ENCODE results near the gene LRPAP1. TPM values are rescaled to one million over a fixed set of nuclear protein-coding genes. Genes with fewer than 3 reads are reported as not detected.

The LRPAP1 gene
- total and polyA plus RNA-seq, 2 donors (not counting 1 experiment from before 2014, with no cell fraction given): 64.6 to 86.8 TPM

DNA sequence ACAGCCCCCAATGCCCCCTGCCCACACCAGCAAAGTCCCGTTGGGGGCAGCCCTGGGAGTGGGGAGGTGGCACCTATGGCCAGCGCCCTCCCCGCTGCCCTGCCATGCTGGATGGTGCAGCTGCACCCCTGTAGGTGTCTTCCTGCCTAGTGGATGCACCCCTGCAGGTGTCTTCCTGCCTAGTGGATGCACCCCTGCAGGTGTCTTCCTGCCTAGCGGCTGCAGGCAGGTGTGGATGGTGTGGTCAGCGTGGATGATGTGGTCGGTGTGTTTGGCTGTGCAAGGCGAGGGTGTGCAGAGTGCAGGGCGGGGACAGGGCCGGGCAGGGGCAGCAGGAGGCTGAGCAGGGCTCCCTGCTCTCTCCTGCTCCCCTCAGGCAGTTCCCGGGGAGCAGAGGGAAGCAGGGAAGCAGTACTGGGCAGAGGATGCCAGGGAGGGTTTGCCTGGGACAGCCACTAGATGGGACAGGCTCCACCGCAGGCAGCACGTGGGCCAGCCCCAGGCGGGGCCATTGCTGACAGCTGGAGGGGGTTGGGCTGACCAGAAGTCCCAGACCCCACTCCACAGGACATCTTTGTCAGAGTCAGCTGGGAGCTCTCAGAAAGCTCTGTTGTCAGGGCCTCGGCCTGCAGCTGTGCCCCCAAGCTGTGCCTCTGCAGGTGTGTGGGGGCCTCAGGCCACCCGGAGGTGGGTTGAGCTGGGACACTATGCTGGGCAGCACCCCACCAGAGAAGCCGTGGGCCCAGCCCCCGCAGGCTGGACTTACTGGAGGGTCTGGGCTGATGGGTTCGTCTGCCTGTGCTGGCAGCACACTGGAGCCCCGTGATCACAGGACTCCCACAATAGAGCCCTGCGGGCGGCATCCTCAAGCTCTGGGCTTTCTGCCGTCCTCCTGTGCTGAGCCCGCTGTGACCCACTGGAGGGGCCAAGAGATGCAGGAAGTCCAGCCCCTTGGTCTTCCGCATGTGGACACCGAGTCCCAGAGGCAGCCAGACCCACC, 45.4 kb downstream of the LRPAP1 start:
- H3K9me3 ChIP-seq (ENCODE audit: control extremely low read depth in 1 of 3, control insufficient read depth in 2 of 3, insufficient read depth in 1 of 3, low read length in 2 of 3): no peaks in the 10 kb centered on the region
- H3K79me2 ChIP-seq (ENCODE audit: control insufficient read depth, insufficient read depth, low read length): peaks cover 3% of the 10 kb centered on the region
- peak overlapping the region; percentile 42 to 87 for H3K27ac ChIP-seq (ENCODE audit: low read length in 2 of 2)
- peak overlapping the region; percentile 63 for H3K9ac ChIP-seq (ENCODE audit: low read length)
- no peak for DNase-seq
- TF ChIP-seq, protein P1, sequence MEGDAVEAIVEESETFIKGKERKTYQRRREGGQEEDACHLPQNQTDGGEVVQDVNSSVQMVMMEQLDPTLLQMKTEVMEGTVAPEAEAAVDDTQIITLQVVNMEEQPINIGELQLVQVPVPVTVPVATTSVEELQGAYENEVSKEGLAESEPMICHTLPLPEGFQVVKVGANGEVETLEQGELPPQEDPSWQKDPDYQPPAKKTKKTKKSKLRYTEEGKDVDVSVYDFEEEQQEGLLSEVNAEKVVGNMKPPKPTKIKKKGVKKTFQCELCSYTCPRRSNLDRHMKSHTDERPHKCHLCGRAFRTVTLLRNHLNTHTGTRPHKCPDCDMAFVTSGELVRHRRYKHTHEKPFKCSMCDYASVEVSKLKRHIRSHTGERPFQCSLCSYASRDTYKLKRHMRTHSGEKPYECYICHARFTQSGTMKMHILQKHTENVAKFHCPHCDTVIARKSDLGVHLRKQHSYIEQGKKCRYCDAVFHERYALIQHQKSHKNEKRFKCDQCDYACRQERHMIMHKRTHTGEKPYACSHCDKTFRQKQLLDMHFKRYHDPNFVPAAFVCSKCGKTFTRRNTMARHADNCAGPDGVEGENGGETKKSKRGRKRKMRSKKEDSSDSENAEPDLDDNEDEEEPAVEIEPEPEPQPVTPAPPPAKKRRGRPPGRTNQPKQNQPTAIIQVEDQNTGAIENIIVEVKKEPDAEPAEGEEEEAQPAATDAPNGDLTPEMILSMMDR (IDR thresholded peaks at IDR 0.05): no peak
- no peak for TF ChIP-seq EZH2 (IDR thresholded peaks at IDR 0.05; ENCODE audit: borderline replicate concordance, insufficient read depth, low read depth, low read length, poor library complexity, severe bottlenecking)
- H3K4me3 ChIP-seq (ENCODE audit: control extremely low read depth in 1 of 5, extremely low read depth in 1 of 5, insufficient read depth in 1 of 5, low read depth in 2 of 5, low read length in 4 of 5): peak overlapping the region in 3 of 5 experiments; percentile 24 to 63 (median 49)
- H3K4me2 ChIP-seq (replicated peaks; ENCODE audit: low read depth, low read length, poor library complexity, severe bottlenecking): peak overlapping the region; percentile 94
- WGBS (ENCODE audit: insufficient coverage): 56% methylated on average over 24 of the region's 25 CpGs
- Mint-ChIP-seq H3K4me1 (peaks cover 64% of the 10 kb centered on the region), H3K4me3 (peak overlapping the region; percentile 65), H3K27me3 (no peaks in the 10 kb centered on the region), H3K27ac (peak overlapping the region; percentile 84), H3K9me3 (ENCODE audit: insufficient read depth) (no peaks in the 10 kb centered on the region)
- H3K36me3 ChIP-seq (replicated peaks in 1 of 2; ENCODE audit: control extremely low read depth in 1 of 2, control insufficient read depth in 1 of 2, extremely low read depth in 1 of 2, insufficient read depth in 2 of 2, low read length in 1 of 2): peaks cover 0 to 10% of the 10 kb centered on the region in 2 experiments
- ChIA-PET CTCF (interaction anchor here (1.2 kb wide), 1 partner anchor 27 kb away, joined by 4 read pairs; no protein-coding TSS in a partner anchor), POLR2A (interaction anchor here (0.6 kb wide), 1 partner anchor 19 kb away, joined by 3 read pairs; no protein-coding TSS in a partner anchor)
- H3K4me1 ChIP-seq (ENCODE audit: control insufficient read depth in 2 of 2, insufficient read depth in 2 of 2, low read length in 2 of 2): peaks cover 33 to 70% of the 10 kb centered on the region in 2 donors
- intact Hi-C loops (cut with micrococcal nuclease): loop anchor here (10.0 kb wide), 1 partner anchor 442 kb away; no protein-coding TSS in a partner anchor
- no peak overlapping the region for H2AFZ ChIP-seq (ENCODE audit: insufficient read depth, low read depth, low read length, poor library complexity, severe bottlenecking)
- no peak for ATAC-seq (ENCODE audit: low read depth)
- peaks cover 10% of the 10 kb centered on the region for H4K20me1 ChIP-seq (ENCODE audit: control insufficient read depth, insufficient read depth, low read length, poor library complexity, severe bottlenecking)
- H3K27me3 ChIP-seq (replicated peaks in 1 of 4; ENCODE audit: control extremely low read depth in 1 of 4, control insufficient read depth in 3 of 4, insufficient read depth in 4 of 4, low read length in 3 of 4): peaks cover 0 to 4% (median 0%) of the 10 kb centered on the region in 4 experiments
